Caco-2 (cell line): ENCODE results near the gene IGFL4. TPM values are rescaled to one million over a fixed set of nuclear protein-coding genes. Genes with fewer than 3 reads are reported as not detected.
A peak's percentile ranks its signal among the peaks of the same experiment; 100 is the strongest.

Source experiments
- BruUV-seq: library from RNA; stranded (reverse); fragments of 400-500 nt; replicated peaks from 2 replicates; lab custom pipeline; 2021; lab: Mats Ljungman, UMichigan
- CTCF ChIA-PET: fragments of 300-600 bp; sonication (Branson Sonifier 250); formaldehyde crosslinking; loops from one replicate; lab custom pipeline; 2022; ENCODE audit warnings: antibody characterized with exemption; lab: Charles Lee
- POLR2A ChIA-PET: fragments of 300-600 bp; sonication (Branson Sonifier 250); formaldehyde crosslinking; loops from one replicate; lab custom pipeline; 2022; ENCODE audit warnings: antibody characterized with exemption; lab: Charles Lee
- DNase-seq, 2 experiments: peaks; one replicate each; pipeline versions ENCODE4 v3.0.0 to v3.0.0-alpha.2; 2020 to 2022
- H3K27me3 ChIP-seq: replicated peaks from 2 replicates; pipeline ENCODE4 v1.6.0; 2011; ENCODE audit warnings: low read length; ENCODE audit not compliant: control insufficient read depth, insufficient read depth
- H3K36me3 ChIP-seq: 2 replicates; pipeline ENCODE4 v1.5.1; 2011; ENCODE audit warnings: low read length; ENCODE audit not compliant: control insufficient read depth, insufficient read depth
- H3K4me1 ChIP-seq: fragments of 250-450 bp; sonication (Bioruptor Pico); 2 replicates; pipeline ENCODE4 v1.5.1; 2020; ENCODE audit warnings: mild to moderate bottlenecking
- H3K4me3 ChIP-seq: 2 replicates; pipeline ENCODE4 v1.5.1; 2011; ENCODE audit warnings: low read depth, mild to moderate bottlenecking, control low read depth, low read length
- H3K9me3 ChIP-seq: fragments of 250-450 bp; sonication (Bioruptor Pico); 2 replicates; pipeline ENCODE4 v1.5.1; 2020; ENCODE audit warnings: mild to moderate bottlenecking, moderate library complexity
- H3K27ac Mint-ChIP-seq: one replicate; pipeline ENCODE4 v1.8.0; 2022; ENCODE audit warnings: mixed read lengths; ENCODE audit not compliant: unreplicated experiment
- H3K27me3 Mint-ChIP-seq: one replicate; pipeline ENCODE4 v1.8.0; 2022; ENCODE audit warnings: mixed read lengths; ENCODE audit not compliant: insufficient read depth, unreplicated experiment
- H3K36me3 Mint-ChIP-seq: one replicate; pipeline ENCODE4 v1.8.0; 2022; ENCODE audit warnings: mild to moderate bottlenecking, mixed read lengths; ENCODE audit not compliant: insufficient read depth, unreplicated experiment
- H3K4me1 Mint-ChIP-seq: one replicate; pipeline ENCODE4 v1.8.0; 2022; ENCODE audit warnings: low read depth, mixed read lengths; ENCODE audit not compliant: unreplicated experiment
- H3K4me3 Mint-ChIP-seq: one replicate; pipeline ENCODE4 v1.8.0; 2022; ENCODE audit warnings: mild to moderate bottlenecking, moderate library complexity, mixed read lengths; ENCODE audit not compliant: unreplicated experiment
- H3K9me3 Mint-ChIP-seq: one replicate; pipeline ENCODE4 v1.8.0; 2022; ENCODE audit warnings: mixed read lengths; ENCODE audit not compliant: unreplicated experiment
- CTCF ChIP-seq, 2 experiments: fragments of 200-600 bp in 1 of 2; IDR thresholded peaks; 1 replicate in 1 of 2; 2 replicates in 1 of 2; pipeline versions ENCODE4 v1.5.1 to v1.8.0; 2011 to 2022; ENCODE audit warnings: antibody characterized with exemption in 1 of 2, control low read depth in 1 of 2, inconsistent platforms in 1 of 2, low read depth in 1 of 2, low read length in 1 of 2, mild to moderate bottlenecking in 1 of 2, moderate library complexity in 1 of 2; ENCODE audit not compliant: insufficient read depth in 1 of 2, severe bottlenecking in 1 of 2, unreplicated experiment in 1 of 2
- intact Hi-C: fragments of 100-400 bp; cut with micrococcal nuclease; formaldehyde crosslinking; loops from one replicate; pipeline ENCODE4 v1.10.0; 2022; ENCODE audit not compliant: unreplicated experiment
- total RNA-seq: library from RNA; stranded (reverse); gene quantifications from 2 replicates; pipeline ENCODE4 v1.2.3, GENCODE V29; 2022

Gene IGFL4
- total RNA-seq, 1 experiment from 2014 or later = 4.4 TPM

- intact Hi-C loops = loop anchor here (5.0 to 10.0 kb wide), 3 partner anchors 88 to 200 kb away; partner anchors contain the start of gene RSPH6A
Observed at GRCh38 chr19:46014941-46015686, 25.7 kb downstream of the IGFL4 start.

GRCh38 chr19:46014534-46014933 lies 26.3 kb downstream of the IGFL4 start:
- H3K36me3 Mint-ChIP-seq = peaks cover 6% of the 10 kb centered on the region
- H3K27ac Mint-ChIP-seq = peak overlapping the region; percentile 56
- H3K36me3 ChIP-seq = no peaks in the 10 kb centered on the region
- peak overlapping the region; percentile 57 for H3K4me3 ChIP-seq
- peaks cover 8% of the 10 kb centered on the region for H3K27me3 Mint-ChIP-seq
- ChIA-PET POLR2A (no interaction called here), CTCF (interaction anchor here (0.7 to 1.4 kb wide), 5 partner anchors 14 to 198 kb away, joined by 3 to 7 read pairs (median 4); partner anchors contain the start of gene CCDC61)
- H3K4me1 Mint-ChIP-seq = peaks cover 21% of the 10 kb centered on the region
- no TSS peak for BruUV-seq
- no peaks in the 10 kb centered on the region; the same call in 1 of the 2 replicates for H3K27me3 ChIP-seq
- no peaks in the 10 kb centered on the region for H3K9me3 ChIP-seq
- no peaks in the 10 kb centered on the region for H3K9me3 Mint-ChIP-seq
- no peak for TF ChIP-seq CTCF (IDR thresholded peaks at IDR 0.05; ENCODE audit: insufficient read depth in 1 of 2, low read depth in 1 of 2, low read length in 1 of 2, severe bottlenecking in 1 of 2, unreplicated experiment in 1 of 2)
- H3K4me3 Mint-ChIP-seq = peak overlapping the region; percentile 86
- intact Hi-C loops = loop anchor here (10.0 kb wide), 1 partner anchor 200 kb away; the partner anchor contains the start of gene RSPH6A
- peaks cover 20% of the 10 kb centered on the region for H3K4me1 ChIP-seq
- DNase-seq = no peak

More at GRCh38 chr19:46014941-46015686, 25.7 kb downstream of the IGFL4 start:
- Mint-ChIP-seq H3K36me3 (peaks cover 6% of the 10 kb centered on the region), H3K4me3 (peak overlapping the region; percentile 86), H3K27ac (peak overlapping the region; percentile 56), H3K9me3 (no peaks in the 10 kb centered on the region), H3K4me1 (peaks cover 21% of the 10 kb centered on the region), H3K27me3 (peaks cover 8% of the 10 kb centered on the region)
- peak overlapping the region; percentile 57 for H3K4me3 ChIP-seq
- DNase-seq = peak; percentile 87 to 90
- no peaks in the 10 kb centered on the region for H3K36me3 ChIP-seq
- BruUV-seq = no TSS peak
- CTCF ChIA-PET = interaction anchor here (0.6 to 1.4 kb wide), 6 partner anchors 14 to 198 kb away, joined by 3 to 7 read pairs (median 4); partner anchors contain the start of gene CCDC61
- H3K9me3 ChIP-seq = no peaks in the 10 kb centered on the region
- POLR2A ChIA-PET = no interaction called here
- H3K27me3 ChIP-seq = no peaks in the 10 kb centered on the region; the same call in 1 of the 2 replicates
- TF ChIP-seq CTCF (IDR thresholded peaks at IDR 0.05; ENCODE audit: insufficient read depth in 1 of 2, low read depth in 1 of 2, low read length in 1 of 2, severe bottlenecking in 1 of 2, unreplicated experiment in 1 of 2) = no peak
- H3K4me1 ChIP-seq = peaks cover 20% of the 10 kb centered on the region
